ENCODE measurements around the gene SURF2. TPM values are rescaled to one million over a fixed set of nuclear protein-coding genes. Genes with fewer than 3 reads are reported as not detected.

Gene SURF2
- total RNA-seq, 1 experiment from 2014 or later, result 15.7 TPM

- DNase-seq (ENCODE audit: low read depth), result peak; percentile 84
Observed at GRCh38 chr9:133335924-133336811, 20.2 kb upstream of the SURF2 start, which contains the start of gene SURF6. Gene SURF6, minus strand, starts transcription at chr9:133336188. Its CDS starts 56 bp downstream, at chr9:133336132.

- no peak for DNase-seq (ENCODE audit: low read depth)
Observed at GRCh38 chr9:133339641-133340040, 16.7 kb upstream of the SURF2 start.

- no peak for DNase-seq (ENCODE audit: low read depth)
Observed at GRCh38 chr9:133340256-133340655, 16.1 kb upstream of the SURF2 start.

- no peak for DNase-seq (ENCODE audit: low read depth)
Observed at GRCh38 chr9:133340916-133341315, 15.4 kb upstream of the SURF2 start.

- no peak for DNase-seq (ENCODE audit: low read depth)
Observed at GRCh38 chr9:133341369-133342068, 14.8 kb upstream of the SURF2 start.

GRCh38 chr9:133342069-133342406 is 14.3 kb upstream of the SURF2 start:
- DNase-seq (ENCODE audit: low read depth), result no peak

- no peak for DNase-seq (ENCODE audit: low read depth)
Observed at GRCh38 chr9:133342570-133342969, 13.8 kb upstream of the SURF2 start.

- no peak for DNase-seq (ENCODE audit: low read depth)
Observed at GRCh38 chr9:133344071-133344470, 12.3 kb upstream of the SURF2 start.

- no peak for DNase-seq (ENCODE audit: low read depth)
Observed at GRCh38 chr9:133344979-133345378, 11.4 kb upstream of the SURF2 start.

- no peak for DNase-seq (ENCODE audit: low read depth)
Observed at GRCh38 chr9:133345596-133345995, 10.8 kb upstream of the SURF2 start.

- DNase-seq (ENCODE audit: low read depth), result no peak
Observed at GRCh38 chr9:133346021-133346785, 10.1 kb upstream of the SURF2 start.

- DNase-seq (ENCODE audit: low read depth), result peak; percentile 35
Observed at GRCh38 chr9:133347515-133347984, 8.8 kb upstream of the SURF2 start.

- peak; percentile 93 for DNase-seq (ENCODE audit: low read depth)
Observed at GRCh38 chr9:133347985-133348717, 8.2 kb upstream of the SURF2 start, which contains the start of the genes MED22 and RPL7A. Gene MED22, minus strand, starts transcription at chr9:133348131. Its CDS starts 1,469 bp downstream, at chr9:133346662. Gene RPL7A, plus strand, starts transcription at chr9:133348218. Its CDS starts 26 bp downstream, at chr9:133348244.

GRCh38 chr9:133348718-133349573 is 7.4 kb upstream of the SURF2 start:
- no peak for DNase-seq (ENCODE audit: low read depth)

- no peak for DNase-seq (ENCODE audit: low read depth)
Observed at GRCh38 chr9:133349965-133350616, 6.3 kb upstream of the SURF2 start.

GRCh38 chr9:133351526-133351907 is 4.8 kb upstream of the SURF2 start:
- no peak for DNase-seq (ENCODE audit: low read depth)

- peak; percentile 60 for DNase-seq (ENCODE audit: low read depth)
Observed at GRCh38 chr9:133351908-133352634, 4.3 kb upstream of the SURF2 start.

GRCh38 chr9:133352635-133353340 is 3.6 kb upstream of the SURF2 start:
- DNase-seq (ENCODE audit: low read depth), result no peak

Measured in RPMI7951 (cell line).